ENCODE results near the gene YTHDC2.
"Not testable (repeated sequence)": the region's sequence is repeated elsewhere in the genome, so short reads cannot be mapped to it uniquely, and the experiment has no call there.

The YTHDC2 gene

GRCh38 chr5:113520429-113520828, 6.9 kb downstream of the YTHDC2 start:
- no peak for DNase-seq (ENCODE audit: low read depth)

GRCh38 chr5:113520899-113521298, 7.4 kb downstream of the YTHDC2 start:
- no peak for DNase-seq (ENCODE audit: low read depth)

DNA sequence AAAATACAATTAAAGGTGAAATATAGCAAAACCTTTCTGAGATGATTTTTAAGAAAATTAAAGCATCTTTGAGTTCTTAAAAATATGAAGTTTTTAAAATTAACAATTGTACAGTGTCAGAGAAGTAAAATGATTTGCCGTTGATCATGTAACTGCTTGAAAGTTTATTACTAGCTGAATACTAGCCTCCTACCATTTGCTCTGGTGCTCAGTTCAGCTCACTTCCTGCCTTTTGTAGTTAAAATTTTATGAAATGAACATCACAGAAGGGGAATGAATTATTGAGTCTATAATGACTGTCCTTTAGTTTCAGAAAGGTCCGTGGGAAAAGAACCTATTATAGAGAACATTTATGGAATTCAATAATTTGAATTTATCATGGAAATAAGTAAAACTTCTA, 9.7 kb downstream of the YTHDC2 start:
- DNase-seq (ENCODE audit: low read depth), result no peak

GRCh38 chr5:113524927-113525326, 11.4 kb downstream of the YTHDC2 start:
- DNase-seq (ENCODE audit: low read depth), result no peak

GRCh38 chr5:113526421-113526820, 12.9 kb downstream of the YTHDC2 start:
- DNase-seq (ENCODE audit: low read depth), result no peak

- DNase-seq (ENCODE audit: low read depth), result no peak
Observed at GRCh38 chr5:113527746-113528145, 14.3 kb downstream of the YTHDC2 start.

DNA sequence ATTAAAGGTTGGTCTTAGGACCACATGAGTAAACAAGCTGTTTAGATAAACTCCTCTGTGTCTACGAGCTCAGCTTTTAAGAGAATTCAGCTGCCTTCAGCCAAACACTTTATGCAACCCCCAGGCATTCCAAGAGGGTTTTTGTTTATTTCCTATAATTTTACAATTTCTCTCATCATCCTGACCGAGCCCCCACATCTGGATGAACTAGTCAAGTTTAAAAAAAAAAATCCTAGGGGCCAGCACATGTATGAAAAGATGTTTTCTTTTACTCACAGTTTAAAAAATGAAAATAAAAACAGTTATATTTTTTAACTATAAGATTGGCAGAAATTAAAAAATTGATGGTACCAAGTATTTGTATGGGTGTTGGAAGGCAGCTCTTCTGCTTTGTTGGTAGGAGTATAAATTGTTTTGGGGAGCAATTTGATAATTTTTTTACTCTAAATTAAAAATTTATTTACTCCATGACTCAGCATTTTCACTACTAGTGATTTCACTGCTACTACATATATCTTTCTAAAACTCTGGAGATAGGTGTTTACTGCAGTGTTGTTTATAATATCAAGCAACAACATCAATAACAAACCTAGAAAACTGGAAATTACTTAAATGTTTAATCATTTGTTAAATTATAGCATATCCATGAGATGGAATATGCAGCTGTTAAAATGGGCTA, 18.1 kb downstream of the YTHDC2 start:
- no peak for DNase-seq (ENCODE audit: low read depth)

DNA sequence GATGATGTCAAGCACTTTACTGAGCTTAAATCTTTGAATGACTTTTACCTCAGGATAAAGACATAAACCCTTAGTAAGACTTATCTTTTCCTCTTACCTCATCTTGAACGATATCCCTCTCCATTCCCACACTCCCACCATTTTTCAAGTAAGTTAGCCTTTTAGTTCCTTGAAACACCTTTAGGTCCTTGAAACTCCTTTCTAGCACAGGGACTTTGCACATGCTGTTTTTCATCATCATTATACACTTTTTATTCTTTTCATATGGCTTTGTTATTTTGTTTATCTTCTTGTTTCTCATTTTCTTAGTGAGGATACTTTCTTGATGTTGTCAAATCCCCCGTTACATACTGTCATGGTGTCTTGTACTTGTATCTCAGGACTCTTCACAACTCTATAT, 24.8 kb downstream of the YTHDC2 start:
- DNase-seq (ENCODE audit: low read depth), result no peak

GRCh38 chr5:113546703-113547183, 33.2 kb downstream of the YTHDC2 start:
- DNase-seq (ENCODE audit: low read depth), result no peak

DNA sequence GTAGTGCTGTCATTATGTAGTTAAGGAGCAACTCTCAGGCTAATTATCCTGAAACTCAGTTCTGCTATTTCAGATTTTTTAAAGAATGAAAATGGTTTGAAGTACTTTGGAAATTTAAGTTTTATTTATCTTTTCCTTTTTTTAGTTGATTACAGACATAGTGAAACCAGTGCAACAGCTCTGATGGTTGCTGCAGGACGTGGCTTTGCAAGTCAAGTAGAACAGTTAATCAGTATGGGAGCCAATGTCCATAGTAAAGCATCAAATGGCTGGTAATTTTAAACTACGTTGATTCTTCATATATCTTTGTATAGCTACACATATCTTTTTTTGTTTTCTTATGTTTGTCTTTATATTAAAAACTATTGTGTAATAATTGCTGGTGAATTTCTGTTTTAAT, 34.9 kb downstream of the YTHDC2 start:
- no peak for DNase-seq (ENCODE audit: low read depth)

GRCh38 chr5:113552137-113552536, 38.6 kb downstream of the YTHDC2 start:
- no peak for DNase-seq (ENCODE audit: low read depth)

- DNase-seq (ENCODE audit: low read depth), result no peak
Observed at GRCh38 chr5:113552620-113553019, 39.1 kb downstream of the YTHDC2 start.

DNA sequence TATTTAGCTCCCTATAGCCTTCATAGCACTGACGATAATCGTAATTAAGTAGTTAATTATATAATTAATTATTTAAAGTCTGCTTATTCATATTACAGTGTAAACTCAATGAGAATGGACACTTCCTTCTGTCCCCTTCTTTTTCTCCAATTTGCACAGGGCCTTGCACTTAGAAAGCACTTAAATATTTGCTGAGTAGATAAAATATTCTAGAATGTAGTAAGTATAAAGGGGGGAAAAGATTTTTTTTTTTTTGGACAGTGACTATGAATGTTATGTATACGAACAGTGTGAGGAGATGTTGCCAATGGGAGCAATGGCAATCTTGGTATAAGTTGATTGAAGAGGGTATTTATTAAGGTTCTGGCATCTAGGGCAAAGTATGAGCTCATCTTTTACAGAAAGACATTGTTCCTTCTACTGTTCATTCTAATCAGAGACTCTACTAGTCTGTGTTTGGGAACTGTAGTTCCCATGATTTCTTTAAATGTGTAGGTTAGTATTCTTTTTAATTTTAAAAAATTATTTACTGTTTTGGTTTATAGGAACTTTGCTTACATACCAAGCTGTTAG, 49.4 kb downstream of the YTHDC2 start:
- DNase-seq (ENCODE audit: low read depth), result no peak

DNA sequence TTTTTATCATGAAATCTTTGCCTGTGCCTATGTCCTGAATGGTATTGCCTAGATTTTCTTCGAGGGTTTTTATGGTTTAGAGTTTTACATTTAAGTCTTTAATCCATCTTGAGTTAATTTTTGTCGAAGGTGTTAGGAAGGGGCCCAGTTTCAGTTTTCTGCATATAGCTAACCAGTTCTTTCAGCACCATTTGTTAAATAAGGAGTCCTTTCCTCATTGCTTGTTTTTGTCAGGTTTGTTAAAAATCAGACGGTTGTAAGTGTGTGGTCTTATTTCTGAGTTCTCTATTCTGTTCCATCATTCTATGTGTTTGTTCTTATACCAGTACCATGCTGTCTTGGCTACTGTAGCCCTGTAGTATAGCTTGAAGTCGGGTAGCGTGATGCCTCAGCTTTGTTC, 55.9 kb downstream of the YTHDC2 start:
- DNase-seq (ENCODE audit: low read depth), result no peak

DNA sequence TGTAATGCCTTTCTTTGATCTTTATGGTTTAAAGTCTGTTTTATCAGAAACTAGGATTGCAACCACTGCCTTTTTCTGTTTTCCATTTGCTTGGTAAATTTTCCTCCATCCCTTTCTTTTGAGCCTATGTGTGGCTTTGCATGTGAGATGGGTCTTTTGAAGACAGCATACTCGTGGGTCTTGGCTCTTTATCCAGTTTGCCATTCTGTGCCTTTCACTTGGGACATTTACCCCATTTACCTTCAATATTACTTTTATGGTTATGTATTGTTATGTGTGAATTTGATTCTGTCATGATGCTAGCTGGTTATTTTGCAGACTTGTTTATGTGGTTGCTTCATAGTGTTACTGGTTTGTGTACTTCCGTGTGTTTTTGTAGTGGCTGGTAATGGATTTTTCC, 59.2 kb downstream of the YTHDC2 start:
- no peak for DNase-seq (ENCODE audit: low read depth)

DNA sequence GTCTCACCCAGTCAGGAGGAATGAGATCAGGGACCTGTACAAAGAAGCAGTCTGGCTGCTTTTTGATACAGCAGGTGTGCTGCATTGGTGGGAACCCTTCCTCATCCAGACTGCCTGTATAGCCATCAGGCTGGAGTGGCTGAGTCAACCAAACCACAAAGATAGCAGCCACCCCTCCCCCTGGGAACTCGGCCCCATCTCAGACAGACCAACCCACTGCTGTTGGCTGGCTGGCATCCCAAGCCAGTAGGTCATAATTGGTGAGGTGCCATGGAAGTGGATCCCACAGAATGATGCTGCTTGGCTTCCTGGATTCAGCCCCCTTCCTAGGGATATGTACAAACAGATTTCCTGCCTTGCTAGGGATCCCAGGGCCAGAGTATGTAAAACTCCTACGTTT, 60.9 kb downstream of the YTHDC2 start:
- DNase-seq (ENCODE audit: low read depth), result no peak

DNA sequence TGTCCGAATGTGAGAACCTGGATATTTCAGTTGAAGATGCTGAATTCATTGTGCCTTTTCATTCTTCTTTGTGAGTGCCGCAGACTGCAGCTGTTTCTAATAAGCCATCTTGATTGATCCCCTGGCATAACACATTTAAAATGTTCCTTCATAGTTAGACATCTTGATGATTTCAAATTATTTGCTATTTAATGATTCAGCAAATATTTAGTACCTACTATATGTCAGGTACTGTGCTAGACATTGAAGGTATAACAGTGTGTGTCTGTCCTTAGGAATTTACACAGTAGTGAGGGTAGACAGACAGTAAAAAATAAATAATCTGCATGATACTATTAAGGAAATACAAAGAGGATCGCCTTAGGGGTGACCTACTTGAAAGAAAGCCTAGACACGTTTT, 61.6 kb downstream of the YTHDC2 start:
- DNase-seq (ENCODE audit: low read depth), result no peak

- no peak for DNase-seq (ENCODE audit: low read depth)
Observed at GRCh38 chr5:113578091-113578490, 64.6 kb downstream of the YTHDC2 start.

- no peak for DNase-seq (ENCODE audit: low read depth)
Observed at GRCh38 chr5:113581388-113581787, 67.9 kb downstream of the YTHDC2 start.

DNA sequence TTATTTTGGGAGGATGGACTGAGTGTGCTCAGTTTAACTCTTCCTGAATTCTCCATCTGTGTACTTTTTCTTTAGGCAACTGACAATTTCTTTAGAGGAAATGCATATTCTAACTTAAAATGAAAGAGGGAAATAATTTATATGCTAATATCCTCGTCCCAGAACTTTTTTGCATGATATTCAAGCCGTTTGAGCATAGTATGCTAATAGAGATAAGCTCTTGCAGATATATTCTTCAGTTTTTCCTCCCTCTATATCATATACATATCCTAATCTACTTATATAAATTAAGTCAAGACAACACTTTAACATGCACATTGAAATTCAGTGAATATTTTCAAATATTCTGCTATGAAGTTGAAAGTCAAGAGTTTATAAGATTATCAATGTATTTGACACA, 84.7 kb downstream of the YTHDC2 start:
- DNase-seq (ENCODE audit: low read depth), result no peak

DNA sequence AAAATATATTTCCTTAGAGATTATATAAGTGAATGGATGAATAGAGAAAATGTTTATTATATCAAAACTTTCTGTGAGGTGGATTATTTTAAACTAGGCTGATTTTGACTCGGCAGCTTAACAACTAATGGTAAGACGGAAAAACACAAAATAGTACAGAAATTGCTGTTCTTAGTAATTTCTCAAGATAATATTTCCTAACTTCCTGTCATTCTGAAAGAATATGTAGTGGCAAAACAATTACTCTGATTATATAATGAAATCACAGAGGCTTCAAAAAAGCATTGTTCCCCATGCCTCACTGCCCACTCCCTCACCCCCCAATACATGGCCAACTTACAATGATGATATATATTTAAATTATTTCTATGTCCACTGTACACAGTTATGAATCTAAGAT, 85.4 kb downstream of the YTHDC2 start:
- DNase-seq (ENCODE audit: low read depth), result no peak

- no peak for DNase-seq (ENCODE audit: low read depth)
Observed at GRCh38 chr5:113600255-113600905, 86.9 kb downstream of the YTHDC2 start.

- DNase-seq (ENCODE audit: low read depth), result no peak
Observed at GRCh38 chr5:113601423-113601822, 87.9 kb downstream of the YTHDC2 start.

- not testable (repeated sequence) for DNase-seq (ENCODE audit: low read depth)
Observed at GRCh38 chr5:113603246-113603645, 89.8 kb downstream of the YTHDC2 start.

All from stimulated activated CD8-positive, alpha-beta memory T cell treated with anti-CD3 and anti-CD28 coated beads, Interleukin-7, amount 100 ng/mL, for 24 hours (primary cell).